ENCODE data around the gene LIN28A.
A peak's percentile ranks its signal among the peaks of the same experiment; 100 is the strongest.

LIN28A gene

GRCh38 chr1:26409191-26409807, 1.3 kb upstream of the LIN28A start:
- Histone ChIP-seq H3K36me3 (ENCODE audit: control insufficient read depth in 4 of 4, insufficient read depth in 4 of 4, low read length in 3 of 4) (no peaks in the 10 kb centered on the region), H3K27me3 (replicated peaks in 2 of 5; ENCODE audit: control insufficient read depth in 4 of 5, insufficient read depth in 5 of 5, low read length in 4 of 5) (peaks cover 3 to 66% (median 37%) of the 10 kb centered on the region in 5 experiments), H3K27ac (ENCODE audit: insufficient read depth in 1 of 2, low read depth in 1 of 2, low read length in 2 of 2, poor library complexity in 1 of 2, severe bottlenecking in 2 of 2) (no peak overlapping the region), H3K4me3 (ENCODE audit: control insufficient read depth in 1 of 7, extremely low read depth in 1 of 7, insufficient read depth in 4 of 7, low read depth in 2 of 7, low read length in 6 of 7) (no peak overlapping the region), H3K9me3 (ENCODE audit: control extremely low read depth in 1 of 5, control insufficient read depth in 4 of 5, insufficient read depth in 2 of 5, low read depth in 1 of 5, low read length in 4 of 5) (no peaks in the 10 kb centered on the region), H3K4me1 (ENCODE audit: control extremely low read depth in 1 of 4, control insufficient read depth in 4 of 4, insufficient read depth in 4 of 4, low read length in 3 of 4) (peaks cover 0 to 14% (median 13%) of the 10 kb centered on the region in 4 experiments)
- no peak for DNase-seq
- CTCF ChIA-PET: interaction anchor here (1.6 kb wide), 1 partner anchor 10 kb away, joined by 4 read pairs; no protein-coding TSS in a partner anchor
- WGBS (ENCODE audit: insufficient coverage): 0% methylated on average over 10 of the region's 16 CpGs
- POLR2A ChIA-PET: no interaction called here

GRCh38 chr1:26411624-26412074, 1.0 kb downstream of the LIN28A start:
- Histone ChIP-seq H3K27ac (ENCODE audit: insufficient read depth in 1 of 2, low read depth in 1 of 2, low read length in 2 of 2, poor library complexity in 1 of 2, severe bottlenecking in 2 of 2) (no peak overlapping the region), H3K4me3 (ENCODE audit: control insufficient read depth in 1 of 7, extremely low read depth in 1 of 7, insufficient read depth in 4 of 7, low read depth in 2 of 7, low read length in 6 of 7) (no peak overlapping the region), H3K27me3 (replicated peaks in 2 of 5; ENCODE audit: control insufficient read depth in 4 of 5, insufficient read depth in 5 of 5, low read length in 4 of 5) (peaks cover 8 to 79% (median 38%) of the 10 kb centered on the region in 5 experiments), H3K36me3 (ENCODE audit: control insufficient read depth in 4 of 4, insufficient read depth in 4 of 4, low read length in 3 of 4) (no peaks in the 10 kb centered on the region), H3K9me3 (ENCODE audit: control extremely low read depth in 1 of 5, control insufficient read depth in 4 of 5, insufficient read depth in 2 of 5, low read depth in 1 of 5, low read length in 4 of 5) (no peaks in the 10 kb centered on the region), H3K4me1 (ENCODE audit: control extremely low read depth in 1 of 4, control insufficient read depth in 4 of 4, insufficient read depth in 4 of 4, low read length in 3 of 4) (peaks cover 0 to 14% (median 13%) of the 10 kb centered on the region in 4 experiments)
- ChIA-PET POLR2A (no interaction called here), CTCF (no interaction called here)
- no peak for DNase-seq
- 21% methylated on average over 14 of the region's 20 CpGs for WGBS (ENCODE audit: insufficient coverage)

GRCh38 chr1:26412180-26412840, 1.7 kb downstream of the LIN28A start:
- POLR2A ChIA-PET: no interaction called here
- DNase-seq: no peak
- peaks cover 0 to 14% (median 13%) of the 10 kb centered on the region in 4 experiments for H3K4me1 ChIP-seq (ENCODE audit: control extremely low read depth in 1 of 4, control insufficient read depth in 4 of 4, insufficient read depth in 4 of 4, low read length in 3 of 4)

GRCh38 chr1:26413031-26413430, 2.4 kb downstream of the LIN28A start:
- Histone ChIP-seq H3K27me3 (replicated peaks in 2 of 5; ENCODE audit: control insufficient read depth in 4 of 5, insufficient read depth in 5 of 5, low read length in 4 of 5) (peaks cover 8 to 79% (median 38%) of the 10 kb centered on the region in 5 experiments), H3K9me3 (ENCODE audit: control extremely low read depth in 1 of 5, control insufficient read depth in 4 of 5, insufficient read depth in 2 of 5, low read depth in 1 of 5, low read length in 4 of 5) (no peaks in the 10 kb centered on the region), H3K36me3 (ENCODE audit: control insufficient read depth in 4 of 4, insufficient read depth in 4 of 4, low read length in 3 of 4) (no peaks in the 10 kb centered on the region), H3K4me1 (ENCODE audit: control extremely low read depth in 1 of 4, control insufficient read depth in 4 of 4, insufficient read depth in 4 of 4, low read length in 3 of 4) (peaks cover 0 to 14% (median 13%) of the 10 kb centered on the region in 4 experiments), H3K27ac (ENCODE audit: insufficient read depth in 1 of 2, low read depth in 1 of 2, low read length in 2 of 2, poor library complexity in 1 of 2, severe bottlenecking in 2 of 2) (no peak overlapping the region), H3K4me3 (ENCODE audit: control insufficient read depth in 1 of 7, extremely low read depth in 1 of 7, insufficient read depth in 4 of 7, low read depth in 2 of 7, low read length in 6 of 7) (no peak overlapping the region)
- DNase-seq: no peak
- WGBS (ENCODE audit: insufficient coverage): no CpG with 5 or more reads among the region's 1 CpG
- POLR2A ChIA-PET: no interaction called here
- CTCF ChIA-PET: interaction anchor here (0.7 kb wide), 1 partner anchor 19 kb away, joined by 3 read pairs; the partner anchor contains the start of gene DHDDS

More at GRCh38 chr1:26412180-26412840, 1.7 kb downstream of the LIN28A start:
- Histone ChIP-seq H3K9me3 (ENCODE audit: control extremely low read depth in 1 of 5, control insufficient read depth in 4 of 5, insufficient read depth in 2 of 5, low read depth in 1 of 5, low read length in 4 of 5) (no peaks in the 10 kb centered on the region), H3K27ac (ENCODE audit: insufficient read depth in 1 of 2, low read depth in 1 of 2, low read length in 2 of 2, poor library complexity in 1 of 2, severe bottlenecking in 2 of 2) (no peak overlapping the region), H3K36me3 (ENCODE audit: control insufficient read depth in 4 of 4, insufficient read depth in 4 of 4, low read length in 3 of 4) (no peaks in the 10 kb centered on the region), H3K27me3 (replicated peaks in 2 of 5; ENCODE audit: control insufficient read depth in 4 of 5, insufficient read depth in 5 of 5, low read length in 4 of 5) (peaks cover 8 to 79% (median 38%) of the 10 kb centered on the region in 5 experiments), H3K4me3 (ENCODE audit: control insufficient read depth in 1 of 7, extremely low read depth in 1 of 7, insufficient read depth in 4 of 7, low read depth in 2 of 7, low read length in 6 of 7) (no peak overlapping the region)
- CTCF ChIA-PET: no interaction called here
- WGBS (ENCODE audit: insufficient coverage): 35% methylated on average over 9 of the region's 9 CpGs

GRCh38 chr1:26417111-26417759, 6.6 kb downstream of the LIN28A start:
- Histone ChIP-seq H3K27me3 (replicated peaks in 2 of 5; ENCODE audit: control insufficient read depth in 4 of 5, insufficient read depth in 5 of 5, low read length in 4 of 5) (peaks cover 8 to 46% (median 20%) of the 10 kb centered on the region in 5 experiments), H3K9me3 (ENCODE audit: control extremely low read depth in 1 of 5, control insufficient read depth in 4 of 5, insufficient read depth in 2 of 5, low read depth in 1 of 5, low read length in 4 of 5) (no peaks in the 10 kb centered on the region), H3K27ac (ENCODE audit: insufficient read depth in 1 of 2, low read depth in 1 of 2, low read length in 2 of 2, poor library complexity in 1 of 2, severe bottlenecking in 2 of 2) (no peak overlapping the region), H3K4me3 (ENCODE audit: control insufficient read depth in 1 of 7, extremely low read depth in 1 of 7, insufficient read depth in 4 of 7, low read depth in 2 of 7, low read length in 6 of 7) (no peak overlapping the region), H3K36me3 (ENCODE audit: control insufficient read depth in 4 of 4, insufficient read depth in 4 of 4, low read length in 3 of 4) (no peaks in the 10 kb centered on the region), H3K4me1 (ENCODE audit: control extremely low read depth in 1 of 4, control insufficient read depth in 4 of 4, insufficient read depth in 4 of 4, low read length in 3 of 4) (peaks cover 0 to 3% (median 2%) of the 10 kb centered on the region in 4 experiments)
- CTCF ChIA-PET: interaction anchor here (0.6 to 3.5 kb wide), 33 partner anchors 8 to 272 kb away, joined by 3 to 29 read pairs (median 4); partner anchors contain the start of genes CD52 and DHDDS
- peak; percentile 77 to 85 (median 81) for DNase-seq
- 17% methylated on average over 6 of the region's 9 CpGs for WGBS (ENCODE audit: insufficient coverage)
- POLR2A ChIA-PET: interaction anchor here (0.6 kb wide), 2 partner anchors 20 to 249 kb away, joined by 3 read pairs; no protein-coding TSS in a partner anchor

GRCh38 chr1:26418865-26419349, 8.3 kb downstream of the LIN28A start:
- Histone ChIP-seq H3K36me3 (ENCODE audit: control insufficient read depth in 4 of 4, insufficient read depth in 4 of 4, low read length in 3 of 4) (no peaks in the 10 kb centered on the region), H3K27ac (ENCODE audit: insufficient read depth in 1 of 2, low read depth in 1 of 2, low read length in 2 of 2, poor library complexity in 1 of 2, severe bottlenecking in 2 of 2) (no peak overlapping the region), H3K4me1 (ENCODE audit: control extremely low read depth in 1 of 4, control insufficient read depth in 4 of 4, insufficient read depth in 4 of 4, low read length in 3 of 4) (peaks cover 0 to 3% (median 2%) of the 10 kb centered on the region in 4 experiments), H3K9me3 (ENCODE audit: control extremely low read depth in 1 of 5, control insufficient read depth in 4 of 5, insufficient read depth in 2 of 5, low read depth in 1 of 5, low read length in 4 of 5) (no peaks in the 10 kb centered on the region), H3K4me3 (ENCODE audit: control insufficient read depth in 1 of 7, extremely low read depth in 1 of 7, insufficient read depth in 4 of 7, low read depth in 2 of 7, low read length in 6 of 7) (no peak overlapping the region), H3K27me3 (replicated peaks in 2 of 5; ENCODE audit: control insufficient read depth in 4 of 5, insufficient read depth in 5 of 5, low read length in 4 of 5) (peaks cover 4 to 33% (median 10%) of the 10 kb centered on the region in 5 experiments)
- ChIA-PET POLR2A (no interaction called here), CTCF (interaction anchor here (1.9 to 3.5 kb wide), 2 partner anchors 10 to 12 kb away, joined by 4 to 29 read pairs; no protein-coding TSS in a partner anchor)
- no peak for DNase-seq
- 92% methylated on average over 2 of the region's 5 CpGs for WGBS (ENCODE audit: insufficient coverage)
